Keratinocyte (primary cell): ENCODE measurements around the gene WRNIP1. TPM values are rescaled to one million over a fixed set of nuclear protein-coding genes. Genes with fewer than 3 reads are reported as not detected.

ENCODE experiments used
- DNase-seq: peaks from one replicate; pipeline ENCODE4 v3.0.0-alpha.2; 2011; ENCODE audit warnings: low read depth, missing footprints, low spot score
- FAIRE-seq: peaks from 2 replicates; lab custom pipeline; 2011; peaks lifted over from hg19 to GRCh38; lab: Jason Lieb, UNC
- H2AFZ ChIP-seq: 2 replicates; pipeline ENCODE4 v1.6.0; 2012; ENCODE audit warnings: low read length, control low read depth, inconsistent platforms; ENCODE audit not compliant: control insufficient read depth
- H3K27ac ChIP-seq: 2 replicates; pipeline ENCODE4 v1.5.1; 2011; ENCODE audit warnings: low read length; ENCODE audit not compliant: control insufficient read depth, insufficient read depth
- H3K27me3 ChIP-seq: 3 replicates; pipeline ENCODE4 v1.6.0; 2011; ENCODE audit warnings: low read length; ENCODE audit not compliant: control insufficient read depth, insufficient read depth; ENCODE audit errors: extremely low read depth
- H3K36me3 ChIP-seq, 2 experiments: 2 replicates in 1 of 2; 3 replicates in 1 of 2; pipeline ENCODE4 v1.5.1; 2011; ENCODE audit warnings: low read length in 2 of 2, mild to moderate bottlenecking in 1 of 2; ENCODE audit not compliant: control insufficient read depth in 2 of 2, insufficient read depth in 2 of 2; ENCODE audit errors: extremely low read depth in 1 of 2
- H3K4me1 ChIP-seq: 3 replicates; pipeline ENCODE4 v1.5.1; 2011; ENCODE audit warnings: low read length; ENCODE audit not compliant: control insufficient read depth, insufficient read depth; ENCODE audit errors: extremely low read depth
- H3K4me2 ChIP-seq: 3 replicates; pipeline ENCODE4 v1.6.0; 2011; ENCODE audit warnings: low read depth, low read length; ENCODE audit not compliant: control insufficient read depth, insufficient read depth; ENCODE audit errors: extremely low read depth
- H3K4me3 ChIP-seq, 3 experiments: fragments of 200-600 bp in 1 of 3; sonication (generic) in 1 of 3; 2 replicates in 2 of 3; 3 replicates in 1 of 3; pipeline ENCODE4 v1.5.1; 2011 to 2016; ENCODE audit warnings: low read length in 3 of 3, mild to moderate bottlenecking in 3 of 3, control low read depth in 2 of 3, inconsistent platforms in 1 of 3, low read depth in 1 of 3, mixed read lengths in 1 of 3, mixed run types in 1 of 3, moderate library complexity in 1 of 3; ENCODE audit not compliant: control insufficient read depth in 2 of 3, insufficient read depth in 2 of 3; ENCODE audit errors: extremely low read depth in 1 of 3
- H3K79me2 ChIP-seq: 2 replicates; pipeline ENCODE4 v1.6.0; 2012; ENCODE audit warnings: low read length; ENCODE audit not compliant: control insufficient read depth, insufficient read depth
- H3K9ac ChIP-seq: 3 replicates; pipeline ENCODE4 v1.6.0; 2011; ENCODE audit warnings: low read length; ENCODE audit not compliant: control insufficient read depth, insufficient read depth; ENCODE audit errors: extremely low read depth
- H3K9me1 ChIP-seq: 3 replicates; pipeline ENCODE4 v1.6.0; 2011; ENCODE audit warnings: low read length; ENCODE audit not compliant: control insufficient read depth, insufficient read depth; ENCODE audit errors: extremely low read depth
- H3K9me3 ChIP-seq: 2 replicates; pipeline ENCODE4 v1.5.1; 2012; ENCODE audit warnings: low read depth, low read length; ENCODE audit not compliant: control insufficient read depth
- H4K20me1 ChIP-seq: 3 replicates; pipeline ENCODE4 v1.6.0; 2011; ENCODE audit warnings: low read length; ENCODE audit not compliant: control insufficient read depth, insufficient read depth; ENCODE audit errors: extremely low read depth
- CTCF ChIP-seq, 3 experiments: IDR thresholded peaks in 1 of 3; conservative IDR thresholded peaks in 1 of 3; optimal IDR thresholded peaks in 1 of 3; 2 replicates in 2 of 3; 3 replicates in 1 of 3; pipeline versions ENCODE3 to v1.5.1; 2011; ENCODE audit warnings: low read length in 3 of 3, mild to moderate bottlenecking in 3 of 3, moderate library complexity in 2 of 3, control low read depth in 1 of 3, inconsistent platforms in 1 of 3; ENCODE audit not compliant: insufficient read depth in 2 of 3; ENCODE audit errors: extremely low read depth in 1 of 3
- EZH2 ChIP-seq: IDR thresholded peaks from one replicate; pipeline ENCODE4 v1.6.1; 2012; ENCODE audit warnings: inconsistent platforms, mild to moderate bottlenecking, low read length, moderate library complexity
- dilution Hi-C: fragments of 300-500 bp; cut with MboI; formaldehyde crosslinking; loops from one replicate; pipeline ENCODE4 v1.7.0; 2020; ENCODE audit warnings: low sequenced_read_pairs; ENCODE audit not compliant: extremely low pct_ligation_motif_present
- polyA plus RNA-seq, 5 experiments: library from polyadenylated mRNA; depleted of rRNA in 3 of 5; stranded (reverse) in 3 of 5; stranded (forward) in 1 of 5; unstranded in 1 of 5; fragments of >200 nt; gene quantifications; 1 replicate in 1 of 5; 2 replicates in 3 of 5; 3 replicates in 1 of 5; pipeline versions ENCODE4 v1.2.1 to v1.2.3, GENCODE V29; 2011 to 2012; ENCODE audit warnings: missing spikeins in 2 of 5, low read depth in 1 of 5, low replicate concordance in 1 of 5

Gene WRNIP1
- polyA plus RNA-seq, 1 donor (not counting 4 experiments of a cell fraction or from before 2014, with no cell fraction given): 52.3 TPM

- Histone ChIP-seq H2AFZ (no peak overlapping the region), H4K20me1 (no peaks in the 10 kb centered on the region), H3K9ac (no peak overlapping the region), H3K79me2 (no peaks in the 10 kb centered on the region), H3K9me3 (peaks cover 3% of the 10 kb centered on the region), H3K27ac (no peak overlapping the region), H3K27me3 (no peaks in the 10 kb centered on the region), H3K4me2 (no peak overlapping the region), H3K4me3 (no peak overlapping the region), H3K36me3 (no peaks in the 10 kb centered on the region), H3K4me1 (peaks cover 28% of the 10 kb centered on the region), H3K9me1 (no peaks in the 10 kb centered on the region)
- FAIRE-seq: no peak
- dilution Hi-C loops: no loop called here
- DNase-seq: no peak
- no peak for TF ChIP-seq CTCF (optimal IDR thresholded peaks at IDR 0.05 in 1 of 3, IDR thresholded peaks at IDR 0.05 in 1 of 3, conservative IDR thresholded peaks at IDR 0.05 in 1 of 3; ENCODE audit: extremely low read depth in 1 of 3, insufficient read depth in 2 of 3, low read length in 3 of 3)
- TF ChIP-seq EZH2: no peak
Measured at GRCh38 chr6:2812695-2813094, 47.5 kb downstream of the WRNIP1 start.

- no peaks in the 10 kb centered on the region for H3K27me3 ChIP-seq
- no peaks in the 10 kb centered on the region for H3K79me2 ChIP-seq
- H3K9me1 ChIP-seq: no peaks in the 10 kb centered on the region
- TF ChIP-seq CTCF (optimal IDR thresholded peaks at IDR 0.05 in 1 of 3, IDR thresholded peaks at IDR 0.05 in 1 of 3, conservative IDR thresholded peaks at IDR 0.05 in 1 of 3; ENCODE audit: extremely low read depth in 1 of 3, insufficient read depth in 2 of 3, low read length in 3 of 3) (no peak), EZH2 (no peak)
- DNase-seq: no peak
- H3K4me1 ChIP-seq: peaks cover 24% of the 10 kb centered on the region
- no peak overlapping the region for H3K4me2 ChIP-seq
- no peak overlapping the region for H3K4me3 ChIP-seq
- peaks cover 3% of the 10 kb centered on the region for H3K9me3 ChIP-seq
- H3K27ac ChIP-seq: no peak overlapping the region
- FAIRE-seq: no peak
- no peak overlapping the region for H3K9ac ChIP-seq
- dilution Hi-C loops: no loop called here
- no peak overlapping the region for H2AFZ ChIP-seq
- H3K36me3 ChIP-seq: no peaks in the 10 kb centered on the region
- H4K20me1 ChIP-seq: no peaks in the 10 kb centered on the region
Measured at GRCh38 chr6:2816158-2816557, 51.0 kb downstream of the WRNIP1 start.
